ENCODE measurements around the gene ERAL1.

DNA sequence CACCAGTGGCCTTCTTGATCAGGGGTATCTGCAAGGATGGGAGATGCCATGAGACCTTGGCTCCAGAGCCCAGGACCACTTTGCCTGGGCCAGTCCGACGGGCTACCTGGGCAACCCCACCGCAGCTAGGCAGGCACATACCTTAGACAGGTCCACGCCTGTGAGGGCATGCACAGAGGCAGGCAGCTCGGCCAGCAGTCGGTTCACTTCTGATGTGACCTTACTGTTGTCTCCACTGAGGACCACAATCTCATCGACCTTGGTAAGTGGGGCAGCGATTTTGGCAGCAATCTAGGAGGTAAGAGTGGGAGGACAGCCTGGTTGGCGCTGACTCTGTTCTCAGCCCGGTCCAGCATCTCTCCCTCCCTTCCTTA is 25.7 kb downstream of the ERAL1 start:
- TF ChIP-seq, protein P1, sequence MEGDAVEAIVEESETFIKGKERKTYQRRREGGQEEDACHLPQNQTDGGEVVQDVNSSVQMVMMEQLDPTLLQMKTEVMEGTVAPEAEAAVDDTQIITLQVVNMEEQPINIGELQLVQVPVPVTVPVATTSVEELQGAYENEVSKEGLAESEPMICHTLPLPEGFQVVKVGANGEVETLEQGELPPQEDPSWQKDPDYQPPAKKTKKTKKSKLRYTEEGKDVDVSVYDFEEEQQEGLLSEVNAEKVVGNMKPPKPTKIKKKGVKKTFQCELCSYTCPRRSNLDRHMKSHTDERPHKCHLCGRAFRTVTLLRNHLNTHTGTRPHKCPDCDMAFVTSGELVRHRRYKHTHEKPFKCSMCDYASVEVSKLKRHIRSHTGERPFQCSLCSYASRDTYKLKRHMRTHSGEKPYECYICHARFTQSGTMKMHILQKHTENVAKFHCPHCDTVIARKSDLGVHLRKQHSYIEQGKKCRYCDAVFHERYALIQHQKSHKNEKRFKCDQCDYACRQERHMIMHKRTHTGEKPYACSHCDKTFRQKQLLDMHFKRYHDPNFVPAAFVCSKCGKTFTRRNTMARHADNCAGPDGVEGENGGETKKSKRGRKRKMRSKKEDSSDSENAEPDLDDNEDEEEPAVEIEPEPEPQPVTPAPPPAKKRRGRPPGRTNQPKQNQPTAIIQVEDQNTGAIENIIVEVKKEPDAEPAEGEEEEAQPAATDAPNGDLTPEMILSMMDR (conservative IDR thresholded peaks at IDR 0.05 in 1 of 2, IDR thresholded peaks at IDR 0.05 in 1 of 2; ENCODE audit: extremely low read depth in 1 of 2, insufficient read depth in 1 of 2, low read depth in 1 of 2, low read length in 2 of 2): no peak
- TF ChIP-seq EZH2 (IDR thresholded peaks at IDR 0.05; ENCODE audit: borderline replicate concordance, low read length): no peak
